Activated CD8-positive, alpha-beta T cell treated with anti-CD3 and anti-CD28 coated beads for 36 hours (primary cell): ENCODE data around the gene TMEM63A. TPM values are rescaled to one million over a fixed set of nuclear protein-coding genes. Genes with fewer than 3 reads are reported as not detected.

Source experiments
- ATAC-seq: fragments of 200-7000 bp; cut with Tn5 transposase; one replicate; pipeline ENCODE4 v1.10.0; 2021; ENCODE audit warnings: mild to moderate bottlenecking, moderate library complexity
- CTCF ChIA-PET: fragments of 350-600 bp; sonication (Branson Sonifier 250); formaldehyde crosslinking; loops from one replicate; lab custom pipeline; 2021; ENCODE audit warnings: antibody characterized with exemption; lab: Charles Lee
- POLR2A ChIA-PET: fragments of 350-600 bp; sonication (Branson Sonifier 250); formaldehyde crosslinking; loops from one replicate; lab custom pipeline; 2021; ENCODE audit warnings: antibody characterized with exemption; lab: Charles Lee
- DNase-seq: peaks from one replicate; pipeline ENCODE4 v3.0.0-alpha.2; 2020
- H3K27ac Mint-ChIP-seq: one replicate; pipeline ENCODE4 v1.8.0; 2021; ENCODE audit warnings: mild to moderate bottlenecking, mixed read lengths
- H3K27me3 Mint-ChIP-seq: one replicate; pipeline ENCODE4 v1.8.0; 2021; ENCODE audit warnings: mixed read lengths
- H3K36me3 Mint-ChIP-seq: one replicate; pipeline ENCODE4 v1.8.0; 2021; ENCODE audit warnings: low read depth, mixed read lengths
- H3K4me1 Mint-ChIP-seq: one replicate; pipeline ENCODE4 v1.8.0; 2021; ENCODE audit warnings: low read depth, mixed read lengths
- H3K4me3 Mint-ChIP-seq: one replicate; pipeline ENCODE4 v1.8.0; 2021; ENCODE audit warnings: mild to moderate bottlenecking, moderate library complexity, mixed read lengths
- H3K9me3 Mint-ChIP-seq: one replicate; pipeline ENCODE4 v1.8.0; 2021; ENCODE audit warnings: mixed read lengths
- CTCF ChIP-seq: fragments of 200-600 bp; IDR thresholded peaks from one replicate; pipeline ENCODE4 v1.8.0; 2022; ENCODE audit warnings: antibody characterized with exemption, mild to moderate bottlenecking
- intact Hi-C: fragments of 100-400 bp; cut with micrococcal nuclease; formaldehyde crosslinking; loops from one replicate; pipeline ENCODE4 v1.10.0; 2022
- total RNA-seq, 2 experiments: library from RNA; stranded (reverse); gene quantifications; one replicate each; pipeline ENCODE4 v1.2.3, GENCODE V29; 2021

The TMEM63A gene
- total RNA-seq, 2 experiments from 2014 or later, result 51.4 to 54.6 TPM

- H3K4me1 Mint-ChIP-seq, result no peaks in the 10 kb centered on the region
- intact Hi-C loops, result no loop called here
- no peaks in the 10 kb centered on the region for H3K9me3 Mint-ChIP-seq
- POLR2A ChIA-PET, result no interaction called here
- no peak overlapping the region for H3K27ac Mint-ChIP-seq
- DNase-seq (no peak), ATAC-seq (no peak)
- H3K27me3 Mint-ChIP-seq, result no peaks in the 10 kb centered on the region
- CTCF ChIA-PET, result interaction anchor here (1.4 kb wide), 1 partner anchor 11 kb away, joined by 4 read pairs; no protein-coding TSS in a partner anchor
- no peak for TF ChIP-seq CTCF
- no peaks in the 10 kb centered on the region for H3K36me3 Mint-ChIP-seq
- no peak overlapping the region for H3K4me3 Mint-ChIP-seq
Measured at GRCh38 chr1:225834417-225835329, 47.5 kb downstream of the TMEM63A start.

GRCh38 chr1:225830841-225831240 lies 51.3 kb downstream of the TMEM63A start:
- CTCF ChIA-PET, result no interaction called here
- TF ChIP-seq CTCF, result no peak
- no peaks in the 10 kb centered on the region for H3K9me3 Mint-ChIP-seq

GRCh38 chr1:225828706-225829345 lies 53.4 kb downstream of the TMEM63A start:
- Mint-ChIP-seq H3K36me3 (no peaks in the 10 kb centered on the region), H3K9me3 (no peaks in the 10 kb centered on the region), H3K4me1 (no peaks in the 10 kb centered on the region), H3K27ac (no peak overlapping the region), H3K27me3 (no peaks in the 10 kb centered on the region), H3K4me3 (no peak overlapping the region)
- no peak for TF ChIP-seq CTCF
- CTCF ChIA-PET, result no interaction called here
- intact Hi-C loops, result no loop called here
- no peak for DNase-seq
- ATAC-seq, result no peak
- POLR2A ChIA-PET, result no interaction called here

More at GRCh38 chr1:225830841-225831240, 51.3 kb downstream of the TMEM63A start:
- DNase-seq (no peak), ATAC-seq (no peak)
- intact Hi-C loops, result no loop called here
- POLR2A ChIA-PET, result no interaction called here
- no peak overlapping the region for H3K27ac Mint-ChIP-seq
- no peak overlapping the region for H3K4me3 Mint-ChIP-seq
- no peaks in the 10 kb centered on the region for H3K27me3 Mint-ChIP-seq
- H3K4me1 Mint-ChIP-seq, result no peaks in the 10 kb centered on the region
- H3K36me3 Mint-ChIP-seq, result no peaks in the 10 kb centered on the region

- Mint-ChIP-seq H3K36me3 (no peaks in the 10 kb centered on the region), H3K27ac (no peak overlapping the region), H3K4me3 (no peak overlapping the region), H3K4me1 (no peaks in the 10 kb centered on the region), H3K27me3 (no peaks in the 10 kb centered on the region), H3K9me3 (no peaks in the 10 kb centered on the region)
- ATAC-seq, result no peak
- no peak for TF ChIP-seq CTCF
- DNase-seq, result no peak
- CTCF ChIA-PET, result no interaction called here
- intact Hi-C loops, result no loop called here
- POLR2A ChIA-PET, result interaction anchor here (1.1 kb wide), 1 partner anchor 53 kb away, joined by 3 read pairs; no protein-coding TSS in a partner anchor
Measured at GRCh38 chr1:225827076-225827475, 55.1 kb downstream of the TMEM63A start.
